H9 (cell line): ENCODE data around the gene POLR2L. TPM values are rescaled to one million over a fixed set of nuclear protein-coding genes. Genes with fewer than 3 reads are reported as not detected.
A peak's percentile ranks its signal among the peaks of the same experiment; 100 is the strongest.

ENCODE experiments used
- DNase-seq: peaks from one replicate; pipeline ENCODE4 v3.0.0-alpha.2; 2017
- H2AFZ ChIP-seq: one replicate; pipeline ENCODE4 v1.6.1; 2013; ENCODE audit warnings: mild to moderate bottlenecking, low read length, control low read depth, moderate library complexity
- H2AK5ac ChIP-seq: 2 replicates; pipeline ENCODE4 v1.6.1; 2013; ENCODE audit warnings: low read length, control low read depth, mixed read lengths; ENCODE audit not compliant: insufficient read length
- H2BK120ac ChIP-seq: one replicate; pipeline ENCODE4 v1.6.1; 2013; ENCODE audit warnings: low read depth, mild to moderate bottlenecking, low read length, control low read depth, inconsistent platforms; ENCODE audit not compliant: poor library complexity, severe bottlenecking
- H2BK12ac ChIP-seq: 2 replicates; pipeline ENCODE4 v1.6.1; 2013; ENCODE audit warnings: low read length, control low read depth, mixed read lengths, low read depth; ENCODE audit not compliant: insufficient read length
- H2BK15ac ChIP-seq: 2 replicates; pipeline ENCODE4 v1.6.1; 2013; ENCODE audit warnings: low read depth, low read length, control low read depth
- H2BK20ac ChIP-seq: one replicate; pipeline ENCODE4 v1.6.1; 2013; ENCODE audit warnings: low read depth, mild to moderate bottlenecking, low read length, control low read depth, inconsistent platforms; ENCODE audit not compliant: poor library complexity, severe bottlenecking
- H2BK5ac ChIP-seq: 2 replicates; pipeline ENCODE4 v1.6.1; 2013; ENCODE audit warnings: low read length, control low read depth, mixed read lengths; ENCODE audit not compliant: insufficient read length
- H3K14ac ChIP-seq: 2 replicates; pipeline ENCODE4 v1.6.1; 2013; ENCODE audit warnings: low read length, control low read depth; ENCODE audit not compliant: insufficient read depth
- H3K18ac ChIP-seq: 2 replicates; pipeline ENCODE4 v1.6.1; 2013; ENCODE audit warnings: low read depth, mild to moderate bottlenecking, mixed read lengths, low read length, control low read depth; ENCODE audit not compliant: insufficient read length
- H3K23ac ChIP-seq: 2 replicates; pipeline ENCODE4 v1.6.1; 2013; ENCODE audit warnings: low read length, control low read depth, mixed read lengths, low read depth; ENCODE audit not compliant: insufficient read length
- H3K23me2 ChIP-seq: 2 replicates; pipeline ENCODE4 v1.6.1; 2013; ENCODE audit warnings: low read depth, mild to moderate bottlenecking, mixed read lengths, low read length, control low read depth; ENCODE audit not compliant: insufficient read length, poor library complexity, severe bottlenecking
- H3K27ac ChIP-seq: 2 replicates; pipeline ENCODE4 v1.5.1; 2013; ENCODE audit warnings: low read length, control low read depth, mixed read lengths, low read depth; ENCODE audit not compliant: insufficient read length
- H3K27me3 ChIP-seq: 2 replicates; pipeline ENCODE4 v1.6.1; 2013; ENCODE audit warnings: low read length, control low read depth, inconsistent platforms; ENCODE audit not compliant: insufficient read depth
- H3K4ac ChIP-seq: 2 replicates; pipeline ENCODE4 v1.6.1; 2013; ENCODE audit warnings: low read depth, mild to moderate bottlenecking, control low read depth, inconsistent platforms, low read length, moderate library complexity
- H3K4me1 ChIP-seq: 2 replicates; pipeline ENCODE4 v1.6.1; 2013; ENCODE audit warnings: low read length, control low read depth, inconsistent platforms; ENCODE audit not compliant: insufficient read depth
- H3K4me2 ChIP-seq: 2 replicates; pipeline ENCODE4 v1.6.1; 2013; ENCODE audit warnings: low read length, control low read depth, mixed read lengths; ENCODE audit not compliant: insufficient read length, insufficient read depth
- H3K56ac ChIP-seq: 2 replicates; pipeline ENCODE4 v1.6.1; 2013; ENCODE audit warnings: low read depth, mild to moderate bottlenecking, mixed read lengths, low read length, control low read depth; ENCODE audit not compliant: insufficient read length
- H3K79me1 ChIP-seq: 2 replicates; pipeline ENCODE4 v1.6.1; 2013; ENCODE audit warnings: low read depth, mild to moderate bottlenecking, moderate library complexity, low read length, control low read depth, inconsistent platforms; ENCODE audit not compliant: insufficient read depth, poor library complexity, severe bottlenecking
- H3K79me2 ChIP-seq: 2 replicates; pipeline ENCODE4 v1.6.1; 2013; ENCODE audit warnings: low read length, control low read depth, inconsistent platforms; ENCODE audit not compliant: insufficient read depth
- H3K9ac ChIP-seq: 2 replicates; pipeline ENCODE4 v1.6.1; 2013; ENCODE audit warnings: low read length, control low read depth, mixed read lengths; ENCODE audit not compliant: insufficient read length; ENCODE audit errors: extremely low read depth
- H3K9me3 ChIP-seq: one replicate; pipeline ENCODE4 v1.6.1; 2013; ENCODE audit warnings: low read depth, low read length, inconsistent platforms; ENCODE audit not compliant: control insufficient read depth
- H3T11ph ChIP-seq: one replicate; pipeline ENCODE4 v1.6.1; 2013; ENCODE audit warnings: mild to moderate bottlenecking, low read length, control low read depth, inconsistent platforms
- H4K20me1 ChIP-seq: one replicate; pipeline ENCODE4 v1.6.1; 2013; ENCODE audit not compliant: control insufficient read depth, insufficient read length, insufficient read depth
- H4K5ac ChIP-seq: 2 replicates; pipeline ENCODE4 v1.6.1; 2013; ENCODE audit warnings: low read depth, mild to moderate bottlenecking, mixed read lengths, low read length, control low read depth; ENCODE audit not compliant: insufficient read length
- H4K8ac ChIP-seq: replicated peaks from 2 replicates; pipeline ENCODE4 v1.6.1; 2013; ENCODE audit warnings: low read length, control low read depth, mixed read lengths, low read depth; ENCODE audit not compliant: insufficient read length
- H4K91ac ChIP-seq: 2 replicates; pipeline ENCODE4 v1.6.1; 2013; ENCODE audit warnings: low read depth, mild to moderate bottlenecking, moderate library complexity, mixed read lengths, low read length, control low read depth; ENCODE audit not compliant: insufficient read length
- H3K27ac Mint-ChIP-seq, 3 experiments: 2 replicates in 2 of 3; 3 replicates in 1 of 3; pipeline ENCODE4 v1.8.0; 2020 to 2021; ENCODE audit warnings: mixed read lengths in 3 of 3, mild to moderate bottlenecking in 1 of 3, moderate library complexity in 1 of 3
- H3K27me3 Mint-ChIP-seq: 2 replicates; pipeline ENCODE4 v1.8.0; 2021; ENCODE audit warnings: low read depth, mild to moderate bottlenecking, moderate library complexity, mixed read lengths
- H3K36me3 Mint-ChIP-seq, 3 experiments: 2 replicates in 2 of 3; 3 replicates in 1 of 3; pipeline ENCODE4 v1.8.0; 2020 to 2021; ENCODE audit warnings: low read depth in 3 of 3, mixed read lengths in 3 of 3; ENCODE audit not compliant: insufficient read depth in 1 of 3
- H3K4me1 Mint-ChIP-seq, 2 experiments: 2 replicates each; pipeline ENCODE4 v1.8.0; 2020; ENCODE audit warnings: mixed read lengths in 2 of 2
- H3K4me3 Mint-ChIP-seq, 2 experiments: 2 replicates in 1 of 2; 3 replicates in 1 of 2; pipeline ENCODE4 v1.8.0; 2020 to 2021; ENCODE audit warnings: mild to moderate bottlenecking in 2 of 2, mixed read lengths in 2 of 2, moderate library complexity in 1 of 2
- H3K9me3 Mint-ChIP-seq, 2 experiments: 2 replicates in 1 of 2; 3 replicates in 1 of 2; pipeline ENCODE4 v1.8.0; 2020; ENCODE audit warnings: mild to moderate bottlenecking in 2 of 2, mixed read lengths in 2 of 2, moderate library complexity in 1 of 2
- CTCF ChIP-seq: fragments of 200-600 bp; sonication (generic); conservative IDR thresholded peaks from 3 replicates; pipeline ENCODE4 v1.8.0; 2021; ENCODE audit warnings: antibody characterized with exemption, mild to moderate bottlenecking
- WGBS: extraction: QIAGEN DNeasy Blood & Tissue Kit; methylation state at CpG from one replicate; pipeline ENCODE4 v1.1.7; 2013; ENCODE audit warnings: missing lambda C conversion rate, low lambda C conversion rate, mixed read lengths; ENCODE audit not compliant: insufficient read length; ENCODE audit errors: extremely low coverage; 5-methylcytosine and 5-hydroxymethylcytosine counted together
- total RNA-seq: library from RNA; stranded (reverse); gene quantifications from 2 replicates; pipeline ENCODE4 v1.2.1, GENCODE V29; 2021

The POLR2L gene
- total RNA-seq, 1 experiment from 2014 or later, result 135 TPM

GRCh38 chr11:834371-835316 lies 7.7 kb downstream of the POLR2L start:
- DNase-seq, result peak; percentile 61
- no peaks in the 10 kb centered on the region for H4K20me1 ChIP-seq

More at GRCh38 chr11:834371-835316, 7.7 kb downstream of the POLR2L start:
- Mint-ChIP-seq H3K27me3 (peaks cover 18% of the 10 kb centered on the region), H3K27ac (no peak overlapping the region), H3K36me3 (peaks cover 10 to 38% (median 28%) of the 10 kb centered on the region in 3 experiments; a peak in 6 of 7 replicates), H3K4me1 (peaks cover 15 to 32% of the 10 kb centered on the region in 2 experiments), H3K9me3 (no peaks in the 10 kb centered on the region), H3K4me3 (peak overlapping the region; percentile 65 to 79; a peak in 4 of 5 replicates)
- Histone ChIP-seq H2BK5ac (no peak overlapping the region), H3K23me2 (peaks cover 18% of the 10 kb centered on the region), H4K91ac (no peak overlapping the region), H3K9ac (no peak overlapping the region), H3K56ac (no peak overlapping the region), H3K14ac (no peak overlapping the region; the same call in 1 of the 2 replicates), H3K27ac (no peak overlapping the region), H3K4me1 (no peaks in the 10 kb centered on the region; the same call in 1 of the 2 replicates), H2AFZ (no peak overlapping the region), H3K9me3 (no peaks in the 10 kb centered on the region), H2BK12ac (no peak overlapping the region), H3K4me2 (no peak overlapping the region), H3K79me1 (no peaks in the 10 kb centered on the region), H2BK15ac (no peak overlapping the region), H4K5ac (no peak overlapping the region), H2BK20ac (no peak overlapping the region), H3T11ph (no peak overlapping the region), H3K18ac (no peak overlapping the region), H3K23ac (no peak overlapping the region), H2AK5ac (no peak overlapping the region), H2BK120ac (no peak overlapping the region), H3K27me3 (peaks cover 9% of the 10 kb centered on the region; the same call in 1 of the 2 replicates), H3K79me2 (no peaks in the 10 kb centered on the region), H3K4ac (no peak overlapping the region), H4K8ac (no peak overlapping the region)
- no peak for TF ChIP-seq CTCF
- WGBS, result no CpG with 5 or more reads among the region's 31 CpGs
